ENCODE measurements around the gene ST6GAL2.

Gene ST6GAL2

GRCh38 chr2:106770986-106771385 is 115.0 kb downstream of the ST6GAL2 start:
- Histone ChIP-seq H3K27ac (no peak overlapping the region), H3K4me3 (no peak overlapping the region)

DNA sequence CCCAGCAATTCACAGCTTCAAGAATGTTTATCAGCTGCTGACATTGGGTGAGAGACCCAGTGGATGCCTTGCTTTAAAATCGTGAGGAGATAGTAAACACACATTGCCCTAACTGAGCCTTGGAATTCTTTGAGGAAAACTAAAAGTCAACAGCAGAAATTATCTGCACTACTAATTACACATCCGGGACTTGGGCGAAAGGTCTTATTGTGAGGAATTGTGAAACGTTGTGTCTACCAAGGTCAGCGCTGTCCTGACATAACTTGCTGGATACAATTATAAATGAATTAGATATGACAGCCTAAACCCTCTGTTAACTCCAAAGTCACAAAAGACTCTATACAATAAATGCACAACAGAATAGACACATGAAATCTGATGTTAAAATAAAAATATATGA is 121.4 kb downstream of the ST6GAL2 start:
- H3K27ac ChIP-seq: no peak overlapping the region
- no peak overlapping the region for H3K4me3 ChIP-seq

- Histone ChIP-seq H3K4me3 (no peak overlapping the region), H3K27ac (no peak overlapping the region)
These were observed 126.0 kb downstream of the ST6GAL2 start for GRCh38 chr2:106759966-106760365.

DNA sequence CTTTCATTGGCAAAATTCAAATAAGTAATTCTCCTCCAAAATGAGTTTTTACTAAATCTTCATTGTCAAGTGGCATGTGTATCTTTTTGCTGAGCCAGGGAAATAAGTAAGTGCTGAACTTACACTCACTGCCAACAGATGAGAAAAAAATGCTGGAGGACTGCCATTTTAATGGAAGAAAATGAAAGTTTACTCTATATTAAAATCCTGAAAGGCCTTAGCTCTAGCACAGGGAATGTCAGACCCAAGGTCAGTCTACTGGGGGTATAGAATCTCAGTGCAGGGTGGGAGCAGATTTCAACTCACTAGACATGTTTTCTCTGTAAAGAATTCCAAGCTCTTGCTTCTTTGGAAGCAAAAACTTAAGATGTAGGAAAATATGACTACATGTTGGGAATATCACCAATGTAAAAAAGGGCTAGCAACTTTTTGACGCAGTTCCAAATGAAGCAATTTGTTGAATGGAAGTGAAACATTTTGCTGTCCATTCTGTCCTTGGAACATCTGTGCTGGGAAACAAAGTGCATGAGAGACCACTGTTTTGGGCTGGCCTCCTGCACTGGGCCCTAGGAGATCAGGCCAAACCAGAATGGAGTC is 127.0 kb downstream of the ST6GAL2 start:
- H3K27ac ChIP-seq: no peak overlapping the region
- no peak overlapping the region for H3K4me3 ChIP-seq
